Left cardiac atrium (tissue), 4 donors: Measurements from ENCODE around the gene SOWAHA. TPM values are rescaled to one million over a fixed set of nuclear protein-coding genes. Genes with fewer than 3 reads are reported as not detected.

ENCODE experiments used
- ATAC-seq, 2 donors: fragments of 200-7000 bp; cut with Tn5 transposase; one replicate each; pipeline ENCODE4 v1.9.1; 2020; ENCODE audit warnings: mild to moderate bottlenecking in 2 of 2, moderate library complexity in 2 of 2
- DNase-seq: peaks from one replicate; pipeline ENCODE4 v3.0.0-alpha.2; 2020
- intact Hi-C, 2 donors: fragments of 100-400 bp; cut with DNase I; formaldehyde crosslinking; loops; one replicate each; pipeline versions ENCODE4 v1.14.1 to v1.15.1; 2022 to 2023
- total RNA-seq, 2 donors: library from RNA; stranded (reverse); fragmentation: NEBNext Ultra II Directional; extraction: Animal tissue kit (Norgen Biotek cat#: 25700); gene quantifications; one replicate each; pipeline ENCODE4 v1.2.1, GENCODE V29; 2021
- donor health status: DM: no; HTN: yes; CAD: no.
- donor health status: DM: no; HTN: yes; CAD: no; lungs with severe emphysema.
- donor health status: DM: yes; HTN: yes; CAD: no.
- donor health status: Dilated cardiomyopathy.

The SOWAHA gene
- total RNA-seq, 2 donors from 2014 or later: 0.06 TPM; not detected in 1

DNA sequence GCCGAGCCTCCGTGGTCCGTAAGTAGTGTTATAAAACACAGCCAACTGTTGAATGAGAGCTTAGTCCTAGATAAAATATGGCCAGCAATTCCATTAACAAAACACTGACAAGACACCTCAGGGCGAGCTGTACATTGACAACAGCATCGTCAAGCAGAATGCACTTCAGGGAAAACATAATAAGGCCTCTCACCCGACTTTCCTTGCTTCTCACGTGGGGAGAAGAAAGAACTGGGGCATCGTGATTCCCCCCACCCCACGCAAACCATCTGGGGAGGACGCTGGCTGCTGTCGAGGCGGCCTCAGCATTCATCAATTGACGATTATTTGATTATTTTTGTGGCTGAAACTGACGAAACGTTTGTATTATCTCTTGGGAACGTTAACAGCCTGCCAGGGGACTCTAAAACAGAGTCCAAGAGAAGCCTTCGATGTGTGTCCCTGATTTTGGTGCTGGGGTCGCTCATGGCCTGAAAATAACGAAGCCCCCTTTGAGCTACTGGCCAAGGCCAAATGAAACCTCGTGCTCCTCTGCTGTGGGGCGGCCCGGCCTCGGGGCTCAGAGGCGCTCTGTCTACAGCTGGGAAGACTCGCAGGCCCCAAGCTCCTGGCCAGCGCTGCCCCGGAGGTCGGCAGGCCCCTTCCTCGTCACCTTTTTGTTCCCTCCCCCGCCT, 52.7 kb downstream of the SOWAHA start:
- DNase-seq: no peak
- ATAC-seq: peak in 1 of 2 donors; percentile 62
- intact Hi-C loops: no loop called here

Other genes starting within 250 kb of the SOWAHA start
- gene IL13, start 155.1 kb upstream of the SOWAHA start, total RNA-seq: not detected
- gene IL4, start 139.3 kb upstream of the SOWAHA start, total RNA-seq: not detected
- gene KIF3A, start 75.8 kb upstream of the SOWAHA start, total RNA-seq: 1 to 10 TPM; 6.4 to 8.0 TPM
- gene CCNI2, start 65.9 kb upstream of the SOWAHA start, total RNA-seq: not detected
- 10 to 100 TPM; 29.4 to 31.3 TPM for gene SEPTIN8, start 36.1 kb upstream of the SOWAHA start, total RNA-seq
- gene SHROOM1, start 17.3 kb downstream of the SOWAHA start, total RNA-seq: 1 to 10 TPM; 6.1 to 7.2 TPM
- gene GDF9, start 53.2 kb downstream of the SOWAHA start, total RNA-seq: under 1 TPM in 1 of 2 donors, not detected in 1; 0.65 TPM
- 1,000 to 10,000 TPM; 1,029 to 1,106 TPM for gene UQCRQ, start 53.3 kb downstream of the SOWAHA start, total RNA-seq
- 1 to 10 TPM; 1.1 to 1.3 TPM for gene LEAP2, start 60.4 kb downstream of the SOWAHA start, total RNA-seq
- 10 to 100 TPM; 33.3 to 58.1 TPM for gene AFF4, start 150.3 kb downstream of the SOWAHA start, total RNA-seq
- 10 to 100 TPM; 14.9 to 19.2 TPM for gene ZCCHC10, start 213.2 kb downstream of the SOWAHA start, total RNA-seq
- gene HSPA4, start 238.7 kb downstream of the SOWAHA start, total RNA-seq: 10 to 100 TPM; 68.0 to 79.9 TPM